ENCODE results near the gene TMPRSS15.

DNA sequence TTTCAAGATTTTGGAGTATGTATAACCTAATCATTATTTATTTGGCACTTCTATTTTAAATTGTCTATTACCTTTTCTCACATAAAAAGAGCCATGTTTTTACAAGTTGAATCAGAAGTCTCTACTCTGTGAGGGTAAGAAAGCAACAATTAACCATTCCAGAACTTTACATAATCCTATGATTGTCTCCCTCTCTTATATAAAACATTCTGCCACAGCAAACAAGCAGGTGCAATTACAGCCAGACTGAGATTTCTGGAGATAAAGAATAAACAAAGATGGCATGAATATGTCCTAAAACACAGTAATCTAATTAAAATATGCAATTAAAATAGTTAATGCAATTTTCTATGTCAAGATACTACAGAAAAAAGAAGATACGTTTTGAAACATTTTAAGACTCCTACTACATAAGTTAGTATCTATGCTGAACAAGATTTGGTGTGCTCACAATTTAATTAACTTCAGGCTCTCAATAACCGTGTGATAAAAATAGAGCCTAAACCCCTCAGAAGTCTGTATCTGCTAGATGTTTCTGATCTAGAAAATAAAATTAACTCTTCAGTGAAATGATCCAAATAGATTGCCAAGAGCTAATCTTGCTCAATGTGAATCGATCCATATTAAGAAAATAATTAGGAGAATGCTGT, 13.7 kb upstream of the TMPRSS15 start:
- TF ChIP-seq, protein P1, sequence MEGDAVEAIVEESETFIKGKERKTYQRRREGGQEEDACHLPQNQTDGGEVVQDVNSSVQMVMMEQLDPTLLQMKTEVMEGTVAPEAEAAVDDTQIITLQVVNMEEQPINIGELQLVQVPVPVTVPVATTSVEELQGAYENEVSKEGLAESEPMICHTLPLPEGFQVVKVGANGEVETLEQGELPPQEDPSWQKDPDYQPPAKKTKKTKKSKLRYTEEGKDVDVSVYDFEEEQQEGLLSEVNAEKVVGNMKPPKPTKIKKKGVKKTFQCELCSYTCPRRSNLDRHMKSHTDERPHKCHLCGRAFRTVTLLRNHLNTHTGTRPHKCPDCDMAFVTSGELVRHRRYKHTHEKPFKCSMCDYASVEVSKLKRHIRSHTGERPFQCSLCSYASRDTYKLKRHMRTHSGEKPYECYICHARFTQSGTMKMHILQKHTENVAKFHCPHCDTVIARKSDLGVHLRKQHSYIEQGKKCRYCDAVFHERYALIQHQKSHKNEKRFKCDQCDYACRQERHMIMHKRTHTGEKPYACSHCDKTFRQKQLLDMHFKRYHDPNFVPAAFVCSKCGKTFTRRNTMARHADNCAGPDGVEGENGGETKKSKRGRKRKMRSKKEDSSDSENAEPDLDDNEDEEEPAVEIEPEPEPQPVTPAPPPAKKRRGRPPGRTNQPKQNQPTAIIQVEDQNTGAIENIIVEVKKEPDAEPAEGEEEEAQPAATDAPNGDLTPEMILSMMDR (IDR thresholded peaks at IDR 0.05): no peak
- TF ChIP-seq EZH2phosphoT487 (IDR thresholded peaks at IDR 0.05) (no peak), EZH2 (IDR thresholded peaks at IDR 0.05) (no peak)
